Activated T-cell treated with anti-CD3 and anti-CD28 coated beads, Interleukin-2, amount 50 U/mL, for 4 hours (primary cell): Measurements from ENCODE around the gene CACNB3. TPM values are rescaled to one million over a fixed set of nuclear protein-coding genes. Genes with fewer than 3 reads are reported as not detected.

Source experiments
- ATAC-seq, 2 donors: fragments of 200-7000 bp; cut with Tn5 transposase; one replicate each; pipeline ENCODE4 v1.10.0; 2021
- DNase-seq: peaks from one replicate; pipeline ENCODE4 v3.0.0-alpha.2; 2020
- H3K27me3 Mint-ChIP-seq: one replicate; pipeline ENCODE4 v1.8.0; 2021; ENCODE audit warnings: low read depth, mixed read lengths
- H3K36me3 Mint-ChIP-seq: one replicate; pipeline ENCODE4 v1.8.0; 2022; ENCODE audit warnings: mixed read lengths; ENCODE audit not compliant: insufficient read depth
- H3K4me1 Mint-ChIP-seq: one replicate; pipeline ENCODE4 v1.8.0; 2021; ENCODE audit warnings: low read depth, mixed read lengths
- H3K4me3 Mint-ChIP-seq: one replicate; pipeline ENCODE4 v1.8.0; 2021; ENCODE audit warnings: mild to moderate bottlenecking, moderate library complexity, mixed read lengths
- H3K9me3 Mint-ChIP-seq: one replicate; pipeline ENCODE4 v1.8.0; 2021; ENCODE audit warnings: mixed read lengths
- total RNA-seq, 3 donors: library from RNA; stranded (reverse); gene quantifications; one replicate each; pipeline ENCODE4 v1.2.1, GENCODE V29; 2021

The CACNB3 gene
- total RNA-seq, 3 donors from 2014 or later, result 1.7 to 3.5 (median 2.3) TPM

GRCh38 chr12:48800971-48801370 is 17.3 kb upstream of the CACNB3 start:
- no peak overlapping the region for H3K4me3 Mint-ChIP-seq
- H3K9me3 Mint-ChIP-seq, result no peaks in the 10 kb centered on the region
- DNase-seq, result no peak
- ATAC-seq, result no peak
- peaks cover 6% of the 10 kb centered on the region for H3K4me1 Mint-ChIP-seq
- H3K36me3 Mint-ChIP-seq, result no peaks in the 10 kb centered on the region
- H3K27me3 Mint-ChIP-seq, result peaks cover under 1% of the 10 kb centered on the region

GRCh38 chr12:48803675-48804074 is 14.6 kb upstream of the CACNB3 start:
- H3K4me3 Mint-ChIP-seq, result no peak overlapping the region
- H3K4me1 Mint-ChIP-seq, result peaks cover 5% of the 10 kb centered on the region
- DNase-seq (no peak), ATAC-seq (no peak)
- no peaks in the 10 kb centered on the region for H3K9me3 Mint-ChIP-seq
- no peaks in the 10 kb centered on the region for H3K36me3 Mint-ChIP-seq
- peaks cover 2% of the 10 kb centered on the region for H3K27me3 Mint-ChIP-seq

- no peak for ATAC-seq
- H3K4me3 Mint-ChIP-seq, result no peak overlapping the region
- H3K36me3 Mint-ChIP-seq, result no peaks in the 10 kb centered on the region
- no peaks in the 10 kb centered on the region for H3K9me3 Mint-ChIP-seq
- DNase-seq, result no peak
- peaks cover 2% of the 10 kb centered on the region for H3K27me3 Mint-ChIP-seq
- peaks cover 7% of the 10 kb centered on the region for H3K4me1 Mint-ChIP-seq
Measured at GRCh38 chr12:48807981-48808380, 10.3 kb upstream of the CACNB3 start.

- Mint-ChIP-seq H3K27me3 (peaks cover 1% of the 10 kb centered on the region), H3K9me3 (no peaks in the 10 kb centered on the region), H3K4me1 (peaks cover 13% of the 10 kb centered on the region), H3K36me3 (no peaks in the 10 kb centered on the region), H3K4me3 (no peak overlapping the region)
- ATAC-seq (no peak), DNase-seq (no peak)
Measured at GRCh38 chr12:48810903-48811431, 7.3 kb upstream of the CACNB3 start.

- no peaks in the 10 kb centered on the region for H3K36me3 Mint-ChIP-seq
- peaks cover 18% of the 10 kb centered on the region for H3K4me1 Mint-ChIP-seq
- no peak for DNase-seq
- ATAC-seq, result no peak
- no peaks in the 10 kb centered on the region for H3K9me3 Mint-ChIP-seq
- no peaks in the 10 kb centered on the region for H3K27me3 Mint-ChIP-seq
- no peak overlapping the region for H3K4me3 Mint-ChIP-seq
Measured at GRCh38 chr12:48811437-48812090, 6.7 kb upstream of the CACNB3 start.

- H3K27me3 Mint-ChIP-seq, result peaks cover 6% of the 10 kb centered on the region
- ATAC-seq, result no peak
- H3K36me3 Mint-ChIP-seq, result no peaks in the 10 kb centered on the region
- DNase-seq, result no peak
- H3K4me1 Mint-ChIP-seq, result peaks cover 25% of the 10 kb centered on the region
- H3K9me3 Mint-ChIP-seq, result no peaks in the 10 kb centered on the region
- no peak overlapping the region for H3K4me3 Mint-ChIP-seq
Measured at GRCh38 chr12:48812389-48812788, 5.9 kb upstream of the CACNB3 start.

- peak overlapping the region; percentile 85 for H3K4me3 Mint-ChIP-seq
- H3K27me3 Mint-ChIP-seq, result peaks cover 6% of the 10 kb centered on the region
- no peak for ATAC-seq
- peaks cover 33% of the 10 kb centered on the region for H3K4me1 Mint-ChIP-seq
- no peak for DNase-seq
- no peaks in the 10 kb centered on the region for H3K36me3 Mint-ChIP-seq
- H3K9me3 Mint-ChIP-seq, result no peaks in the 10 kb centered on the region
Measured at GRCh38 chr12:48813465-48814261, 4.6 kb upstream of the CACNB3 start.

GRCh38 chr12:48814262-48815125 is 3.8 kb upstream of the CACNB3 start:
- Mint-ChIP-seq H3K4me3 (peak overlapping the region; percentile 85), H3K9me3 (no peaks in the 10 kb centered on the region), H3K4me1 (peaks cover 35% of the 10 kb centered on the region), H3K27me3 (peaks cover 6% of the 10 kb centered on the region), H3K36me3 (no peaks in the 10 kb centered on the region)
- DNase-seq, result peak; percentile 65
- ATAC-seq, result peak; percentile 75 to 79

GRCh38 chr12:48815126-48816110 is 2.9 kb upstream of the CACNB3 start:
- ATAC-seq (peak; percentile 46 to 49), DNase-seq (no peak)
- Mint-ChIP-seq H3K4me3 (peak overlapping the region; percentile 85), H3K36me3 (no peaks in the 10 kb centered on the region), H3K4me1 (peaks cover 35% of the 10 kb centered on the region), H3K27me3 (peaks cover 6% of the 10 kb centered on the region), H3K9me3 (no peaks in the 10 kb centered on the region)

GRCh38 chr12:48816143-48816854 is 2.0 kb upstream of the CACNB3 start:
- no peaks in the 10 kb centered on the region for H3K9me3 Mint-ChIP-seq
- peak overlapping the region; percentile 85 for H3K4me3 Mint-ChIP-seq
- DNase-seq (no peak), ATAC-seq (no peak)
- H3K4me1 Mint-ChIP-seq, result peaks cover 35% of the 10 kb centered on the region
- H3K36me3 Mint-ChIP-seq, result no peaks in the 10 kb centered on the region
- H3K27me3 Mint-ChIP-seq, result peaks cover 6% of the 10 kb centered on the region

- Mint-ChIP-seq H3K27me3 (peaks cover 6% of the 10 kb centered on the region), H3K36me3 (no peaks in the 10 kb centered on the region), H3K4me1 (peaks cover 30% of the 10 kb centered on the region), H3K4me3 (peak overlapping the region; percentile 80), H3K9me3 (no peaks in the 10 kb centered on the region)
- ATAC-seq, result peak in 1 of 2 donors; percentile 4
- peak; percentile 39 for DNase-seq
Measured at GRCh38 chr12:48818831-48819590, 715 bp downstream of the CACNB3 start.

- Mint-ChIP-seq H3K27me3 (peaks cover 6% of the 10 kb centered on the region), H3K4me1 (peaks cover 33% of the 10 kb centered on the region), H3K36me3 (no peaks in the 10 kb centered on the region), H3K4me3 (no peak overlapping the region), H3K9me3 (no peaks in the 10 kb centered on the region)
- ATAC-seq (no peak), DNase-seq (no peak)
Measured at GRCh38 chr12:48819986-48820725, 1.9 kb downstream of the CACNB3 start.
